Sigmoid colon (tissue), 7 donors: ENCODE measurements around the gene EPB41L4B. TPM values are rescaled to one million over a fixed set of nuclear protein-coding genes. Genes with fewer than 3 reads are reported as not detected.

ENCODE experiments used
- DNase-seq: peaks from one replicate; pipeline ENCODE4 v3.0.0-alpha.2; 2019
- H3K27ac ChIP-seq, 4 donors: fragments of 200-600 bp; sonication (generic); one replicate each; pipeline ENCODE4 v1.5.1; 2016 to 2019; ENCODE audit warnings: mild to moderate bottlenecking in 1 of 4
- H3K27me3 ChIP-seq, 3 donors: fragments of 200-600 bp; sonication (generic); one replicate each; pipeline ENCODE4 v1.5.1; 2019; ENCODE audit warnings: mild to moderate bottlenecking in 1 of 3
- H3K36me3 ChIP-seq, 4 donors: fragments of 200-600 bp; sonication (generic); one replicate each; pipeline ENCODE4 v1.5.1; 2016 to 2019
- H3K4me1 ChIP-seq, 4 donors: fragments of 200-600 bp; sonication (generic); one replicate each; pipeline ENCODE4 v1.5.1; 2017 to 2019
- H3K4me3 ChIP-seq, 4 donors: fragments of 200-600 bp; sonication (generic); one replicate each; pipeline ENCODE4 v1.5.1; 2017 to 2019; ENCODE audit warnings: mild to moderate bottlenecking in 2 of 4, moderate library complexity in 1 of 4
- H3K9me3 ChIP-seq, 4 donors: fragments of 200-600 bp in 3 of 4; sonication (generic) in 3 of 4; one replicate each; pipeline versions ENCODE4 v1.5.1 to v1.6.1; 2013 to 2019
- CTCF ChIP-seq, 4 experiments: fragments of 450-650 bp in 3 of 4; fragments of 200-600 bp in 1 of 4; IDR thresholded peaks; one replicate each; pipeline ENCODE4 v1.5.1; 2016 to 2019; ENCODE audit warnings: antibody characterized with exemption in 4 of 4, mild to moderate bottlenecking in 3 of 4, moderate library complexity in 2 of 4
- EP300 ChIP-seq, 4 donors: sonication (generic); formaldehyde crosslinking; IDR thresholded peaks; one replicate each; pipeline ENCODE4 v1.6.1; 2017; ENCODE audit warnings: antibody characterized with exemption in 4 of 4
- POLR2A ChIP-seq, 2 donors: fragments of 450-650 bp; IDR thresholded peaks; one replicate each; pipeline ENCODE4 v1.6.1; 2016; ENCODE audit warnings: antibody characterized with exemption in 2 of 2, mild to moderate bottlenecking in 2 of 2, moderate library complexity in 2 of 2
- POLR2AphosphoS5 ChIP-seq, 4 donors: sonication (generic); formaldehyde crosslinking; IDR thresholded peaks; one replicate each; pipeline ENCODE4 v1.6.1; 2017; ENCODE audit warnings: antibody characterized with exemption in 4 of 4
- WGBS, 2 donors: extraction: QIAGEN DNeasy Blood & Tissue Kit; methylation state at CpG; one replicate each; pipeline ENCODE4 v1.1.7; 2013; 5-methylcytosine and 5-hydroxymethylcytosine counted together
- intact Hi-C: fragments of 100-400 bp; cut with DNase I; formaldehyde crosslinking; loops from one replicate; pipeline ENCODE4 v1.15.1; 2023
- polyA plus RNA-seq, 3 donors: library from polyadenylated mRNA; stranded (reverse); fragments of 200-250 nt; gene quantifications; one replicate each; pipeline ENCODE4 v1.2.3, GENCODE V29; 2013
- total RNA-seq, 4 donors: library from RNA; depleted of rRNA; stranded (reverse); fragments of >200 nt; gene quantifications; one replicate each; pipeline ENCODE4 v1.1.0, GENCODE V29; 2016
- donor health status: healthy with polysubstance abuse.
- donor health status: Bipolar disorder and iron deficiency.
- donor health status: healthy.

EPB41L4B gene
- total and polyA plus RNA-seq, 7 donors: 0.49 to 160 (median 2.5) TPM

DNA sequence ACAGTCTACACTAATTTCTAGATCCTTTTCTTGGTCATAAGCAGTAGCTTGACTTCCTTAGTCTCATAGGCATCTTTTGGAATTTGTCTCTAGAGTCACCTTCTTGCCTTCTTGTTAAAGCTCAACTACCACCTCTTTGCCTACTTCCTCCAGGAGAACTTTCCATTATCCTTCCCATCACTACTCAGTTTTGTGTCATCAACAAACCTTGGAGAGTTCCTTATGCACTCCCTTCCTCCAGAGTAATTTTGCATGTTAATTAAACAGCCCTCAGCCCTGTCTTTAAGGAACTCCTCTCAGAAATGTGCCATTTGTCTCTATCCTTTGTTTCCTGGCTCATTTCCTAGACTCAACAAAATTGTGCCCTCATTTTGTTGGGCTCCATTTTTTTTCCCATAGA lies 4.2 kb upstream of the EPB41L4B start:
- H3K4me3 ChIP-seq: no peak overlapping the region
- intact Hi-C loops: loop anchor here (10.0 kb wide), 1 partner anchor 200 kb away; no protein-coding TSS in a partner anchor
- DNase-seq: no peak
- H3K27me3 ChIP-seq: no peaks in the 10 kb centered on the region
- H3K36me3 ChIP-seq: no peaks in the 10 kb centered on the region
- H3K9me3 ChIP-seq: no peaks in the 10 kb centered on the region
- peaks cover 0 to 5% (median 1%) of the 10 kb centered on the region in 4 donors for H3K4me1 ChIP-seq
- no peak overlapping the region for H3K27ac ChIP-seq
- TF ChIP-seq EP300 (IDR thresholded peaks at IDR 0.05) (no peak), POLR2A (IDR thresholded peaks at IDR 0.05) (no peak), POLR2AphosphoS5 (IDR thresholded peaks at IDR 0.05) (no peak), CTCF (IDR thresholded peaks at IDR 0.05) (no peak)

- no peak for DNase-seq
- whole genome bisulfite sequencing, 2 donors: 85% methylated on average over 3 of the region's 3 CpGs
- Histone ChIP-seq H3K36me3 (no peaks in the 10 kb centered on the region), H3K4me3 (no peak overlapping the region), H3K27ac (no peak overlapping the region), H3K4me1 (peaks cover 0 to 15% (median 5%) of the 10 kb centered on the region in 4 donors), H3K9me3 (no peaks in the 10 kb centered on the region), H3K27me3 (peaks cover 7 to 12% (median 12%) of the 10 kb centered on the region in 3 donors)
- TF ChIP-seq CTCF (IDR thresholded peaks at IDR 0.05) (no peak), POLR2A (IDR thresholded peaks at IDR 0.05) (no peak), EP300 (IDR thresholded peaks at IDR 0.05) (no peak), POLR2AphosphoS5 (IDR thresholded peaks at IDR 0.05) (no peak)
- intact Hi-C loops: loop anchor here (5.0 to 10.0 kb wide), 2 partner anchors 144 to 199 kb away; no protein-coding TSS in a partner anchor
Measured at GRCh38 chr9:109323771-109324170, 2.9 kb upstream of the EPB41L4B start.

GRCh38 chr9:109321727-109322126 lies 868 bp upstream of the EPB41L4B start:
- Histone ChIP-seq H3K27ac (no peak overlapping the region), H3K4me3 (no peak overlapping the region), H3K36me3 (no peaks in the 10 kb centered on the region), H3K27me3 (peaks cover 7 to 12% (median 12%) of the 10 kb centered on the region in 3 donors), H3K9me3 (no peaks in the 10 kb centered on the region), H3K4me1 (peaks cover 0 to 15% (median 5%) of the 10 kb centered on the region in 4 donors)
- no peak for TF ChIP-seq POLR2A (IDR thresholded peaks at IDR 0.05)
- TF ChIP-seq EP300 (IDR thresholded peaks at IDR 0.05): no peak
- TF ChIP-seq POLR2AphosphoS5 (IDR thresholded peaks at IDR 0.05): no peak
- no peak for TF ChIP-seq CTCF (IDR thresholded peaks at IDR 0.05)
- DNase-seq: no peak
- intact Hi-C loops: loop anchor here (1.0 to 10.0 kb wide), 3 partner anchors 77 to 197 kb away; no protein-coding TSS in a partner anchor
- WGBS, 2 donors: 82 to 86% methylated on average over 5 of the region's 5 CpGs

GRCh38 chr9:109320331-109320741 lies 523 bp downstream of the EPB41L4B start:
- 1% methylated on average over 77 of the region's 77 CpGs for WGBS, 2 donors
- peaks cover 0 to 15% (median 5%) of the 10 kb centered on the region in 4 donors for H3K4me1 ChIP-seq
- intact Hi-C loops: loop anchor here (5.0 to 10.0 kb wide), 2 partner anchors 147 to 196 kb away; no protein-coding TSS in a partner anchor
- no peaks in the 10 kb centered on the region for H3K36me3 ChIP-seq
- no peak for TF ChIP-seq CTCF (IDR thresholded peaks at IDR 0.05)
- TF ChIP-seq POLR2AphosphoS5 (IDR thresholded peaks at IDR 0.05): no peak
- TF ChIP-seq EP300 (IDR thresholded peaks at IDR 0.05): no peak
- TF ChIP-seq POLR2A (IDR thresholded peaks at IDR 0.05): no peak
- no peak overlapping the region for H3K27ac ChIP-seq
- H3K27me3 ChIP-seq: peaks cover 7 to 12% (median 12%) of the 10 kb centered on the region in 3 donors
- H3K4me3 ChIP-seq: peak overlapping the region in 3 of 4 donors; percentile 41 to 47 (median 44)
- no peak for DNase-seq
- no peaks in the 10 kb centered on the region for H3K9me3 ChIP-seq
